Thoracic aorta (tissue), 2 donors: ENCODE results near the gene NADSYN1. TPM values are rescaled to one million over a fixed set of nuclear protein-coding genes. Genes with fewer than 3 reads are reported as not detected.

Experiments used
- ATAC-seq: fragments of 150-250 bp; one replicate; pipeline ENCODE4 v1.8.0; 2017; ENCODE audit warnings: low read depth; ENCODE audit not compliant: insufficient number of reproducible peaks, low FRiP score
- DNase-seq: peaks from one replicate; pipeline ENCODE4 v3.0.0-alpha.2; 2020; ENCODE audit warnings: low spot score
- H3K27ac ChIP-seq, 2 donors: fragments of 200-600 bp; sonication (generic); 1 replicate in 1 of 2; 2 replicates in 1 of 2; pipeline ENCODE4 v1.5.1; 2016; ENCODE audit warnings: mild to moderate bottlenecking in 2 of 2, moderate library complexity in 2 of 2
- H3K27me3 ChIP-seq: fragments of 200-600 bp; sonication (generic); replicated peaks from 2 replicates; pipeline ENCODE4 v1.6.0; 2016; ENCODE audit warnings: mild to moderate bottlenecking; ENCODE audit not compliant: insufficient read depth
- H3K36me3 ChIP-seq: fragments of 200-600 bp; sonication (generic); one replicate; pipeline ENCODE4 v1.5.1; 2016
- H3K4me1 ChIP-seq, 2 donors: fragments of 200-600 bp; sonication (generic); 1 replicate in 1 of 2; 2 replicates in 1 of 2; pipeline versions ENCODE4 v1.5.1 to v1.6.0; 2016; ENCODE audit warnings: low read depth in 2 of 2, mild to moderate bottlenecking in 1 of 2; ENCODE audit not compliant: control insufficient read depth in 1 of 2
- H3K4me3 ChIP-seq: fragments of 200-600 bp; sonication (generic); 2 replicates; pipeline ENCODE4 v1.5.1; 2016; ENCODE audit warnings: mild to moderate bottlenecking
- H3K9me3 ChIP-seq: fragments of 200-600 bp; sonication (generic); 2 replicates; pipeline ENCODE4 v1.5.1; 2016
- CTCF ChIP-seq: fragments of 200-600 bp; sonication (generic); IDR thresholded peaks from one replicate; pipeline ENCODE4 v1.5.1; 2019; ENCODE audit warnings: antibody characterized with exemption
- total RNA-seq, 2 donors: library from RNA; depleted of rRNA; stranded (reverse); fragments of >200 nt; gene quantifications; one replicate each; pipeline versions ENCODE4 v1.1.0 to v1.2.3, GENCODE V29; 2016

NADSYN1 gene
- total RNA-seq, 2 donors from 2014 or later: 68.0 to 112 TPM

- DNase-seq: no peak
- Histone ChIP-seq H3K4me1 (no peaks in the 10 kb centered on the region), H3K27ac (no peak overlapping the region), H3K27me3 (no peaks in the 10 kb centered on the region), H3K4me3 (no peak overlapping the region), H3K36me3 (peaks cover 19% of the 10 kb centered on the region), H3K9me3 (no peaks in the 10 kb centered on the region)
- TF ChIP-seq CTCF: no peak
- no peak for ATAC-seq
Measured at GRCh38 chr11:71438650-71439049, 14.4 kb upstream of the NADSYN1 start.

GRCh38 chr11:71440021-71440755 lies 12.8 kb upstream of the NADSYN1 start:
- no peaks in the 10 kb centered on the region for H3K27me3 ChIP-seq

GRCh38 chr11:71441251-71441650 lies 11.8 kb upstream of the NADSYN1 start:
- Histone ChIP-seq H3K27me3 (no peaks in the 10 kb centered on the region), H3K4me1 (no peaks in the 10 kb centered on the region), H3K9me3 (no peaks in the 10 kb centered on the region), H3K4me3 (no peak overlapping the region), H3K27ac (no peak overlapping the region), H3K36me3 (peaks cover 24% of the 10 kb centered on the region)
- no peak for TF ChIP-seq CTCF
- no peak for ATAC-seq
- no peak for DNase-seq

More at GRCh38 chr11:71440021-71440755, 12.8 kb upstream of the NADSYN1 start:
- Histone ChIP-seq H3K36me3 (peaks cover 24% of the 10 kb centered on the region), H3K4me1 (no peaks in the 10 kb centered on the region), H3K4me3 (no peak overlapping the region), H3K9me3 (no peaks in the 10 kb centered on the region), H3K27ac (no peak overlapping the region)
- no peak for ATAC-seq
- no peak for TF ChIP-seq CTCF
- DNase-seq: no peak

GRCh38 chr11:71442123-71442522 lies 10.9 kb upstream of the NADSYN1 start:
- peaks cover 24% of the 10 kb centered on the region for H3K36me3 ChIP-seq
- H3K9me3 ChIP-seq: no peaks in the 10 kb centered on the region
- H3K27me3 ChIP-seq: no peaks in the 10 kb centered on the region
- H3K4me3 ChIP-seq: no peak overlapping the region
- H3K27ac ChIP-seq: no peak overlapping the region
- no peaks in the 10 kb centered on the region for H3K4me1 ChIP-seq
- ATAC-seq (no peak), DNase-seq (no peak)
- TF ChIP-seq CTCF: no peak

- H3K27ac ChIP-seq: no peak overlapping the region
- H3K4me1 ChIP-seq: peaks cover 0 to 7% of the 10 kb centered on the region in 2 donors
- ATAC-seq (no peak), DNase-seq (no peak)
- peaks cover 24% of the 10 kb centered on the region for H3K36me3 ChIP-seq
- H3K27me3 ChIP-seq: no peaks in the 10 kb centered on the region
- H3K4me3 ChIP-seq: no peak overlapping the region
- no peak for TF ChIP-seq CTCF
- H3K9me3 ChIP-seq: no peaks in the 10 kb centered on the region
Measured at GRCh38 chr11:71442880-71443279, 10.1 kb upstream of the NADSYN1 start.
